ENCODE results near the gene MEG3. TPM values are rescaled to one million over a fixed set of nuclear protein-coding genes. Genes with fewer than 3 reads are reported as not detected.

Gene MEG3
- total RNA-seq, 2 donors from 2014 or later = not detected

DNA sequence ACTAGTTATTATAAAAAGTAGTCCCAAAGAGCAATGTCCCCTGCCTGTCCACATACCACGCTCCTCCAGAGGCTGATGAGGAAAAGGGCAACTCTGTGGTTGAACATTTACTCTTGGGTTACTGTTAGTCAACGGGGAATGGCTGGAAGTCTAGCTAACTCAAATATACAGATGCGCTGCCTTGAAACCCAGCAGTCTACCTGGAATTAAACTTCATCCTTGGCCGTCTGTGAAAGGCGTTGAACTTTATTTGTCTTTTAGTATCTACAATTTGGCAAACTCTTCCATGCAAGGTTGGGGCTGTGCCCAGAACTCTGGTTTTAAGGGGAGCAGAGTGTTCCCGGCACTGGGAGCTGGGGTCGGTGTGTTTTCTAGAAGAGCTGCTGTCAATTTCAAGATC, 3.9 kb upstream of the MEG3 start:
- H3K36me3 Mint-ChIP-seq = no peaks in the 10 kb centered on the region
- no peak overlapping the region for H3K27ac Mint-ChIP-seq
- ATAC-seq (no peak), DNase-seq (ENCODE audit: low spot score in 2 of 2) (no peak)
- H3K9me3 Mint-ChIP-seq = peaks cover 0 to 3% of the 10 kb centered on the region in 2 donors

DNA sequence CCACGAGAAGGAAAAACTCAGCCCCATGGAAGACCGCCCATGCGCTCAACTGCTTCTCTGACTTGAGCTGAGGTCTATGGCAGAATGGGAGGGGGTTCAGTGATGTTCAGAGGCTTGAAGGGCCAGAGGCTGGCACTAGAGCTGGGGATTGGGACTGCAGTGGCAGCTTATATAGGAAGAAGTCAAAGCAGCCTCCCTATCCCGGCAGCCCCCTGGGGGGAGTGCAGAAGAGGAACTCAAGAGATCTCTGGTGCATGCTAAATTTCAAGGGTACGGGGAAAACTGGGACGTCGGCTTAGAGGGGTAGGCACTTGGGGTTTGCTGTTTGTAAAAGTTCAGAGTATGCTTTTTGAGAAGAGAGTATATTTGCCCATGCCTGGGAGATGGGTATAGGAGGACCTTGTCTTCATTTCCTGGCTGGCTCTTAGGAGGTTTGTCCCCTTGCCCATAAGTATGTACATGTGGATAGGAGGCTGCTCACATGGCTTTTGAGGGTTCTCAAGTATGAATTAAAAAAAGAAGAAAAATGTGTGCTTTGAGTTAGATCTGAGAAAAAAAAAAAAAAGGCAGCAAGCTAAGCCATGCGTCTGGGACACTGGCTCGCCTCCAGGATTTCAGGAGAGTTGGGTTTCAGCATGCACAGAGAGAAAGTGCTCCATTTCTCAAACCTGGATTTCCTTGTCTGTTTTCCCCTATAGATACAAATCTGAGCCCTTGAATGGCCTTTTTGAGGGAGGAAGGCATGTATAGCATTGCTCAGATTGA, 3.2 kb upstream of the MEG3 start:
- no peak for DNase-seq (ENCODE audit: low spot score in 2 of 2)
- H3K36me3 Mint-ChIP-seq = peaks cover 0 to 6% of the 10 kb centered on the region in 2 donors
- ATAC-seq = no peak
- H3K27ac Mint-ChIP-seq = no peak overlapping the region
- H3K9me3 Mint-ChIP-seq = peaks cover 3 to 5% of the 10 kb centered on the region in 2 donors

DNA sequence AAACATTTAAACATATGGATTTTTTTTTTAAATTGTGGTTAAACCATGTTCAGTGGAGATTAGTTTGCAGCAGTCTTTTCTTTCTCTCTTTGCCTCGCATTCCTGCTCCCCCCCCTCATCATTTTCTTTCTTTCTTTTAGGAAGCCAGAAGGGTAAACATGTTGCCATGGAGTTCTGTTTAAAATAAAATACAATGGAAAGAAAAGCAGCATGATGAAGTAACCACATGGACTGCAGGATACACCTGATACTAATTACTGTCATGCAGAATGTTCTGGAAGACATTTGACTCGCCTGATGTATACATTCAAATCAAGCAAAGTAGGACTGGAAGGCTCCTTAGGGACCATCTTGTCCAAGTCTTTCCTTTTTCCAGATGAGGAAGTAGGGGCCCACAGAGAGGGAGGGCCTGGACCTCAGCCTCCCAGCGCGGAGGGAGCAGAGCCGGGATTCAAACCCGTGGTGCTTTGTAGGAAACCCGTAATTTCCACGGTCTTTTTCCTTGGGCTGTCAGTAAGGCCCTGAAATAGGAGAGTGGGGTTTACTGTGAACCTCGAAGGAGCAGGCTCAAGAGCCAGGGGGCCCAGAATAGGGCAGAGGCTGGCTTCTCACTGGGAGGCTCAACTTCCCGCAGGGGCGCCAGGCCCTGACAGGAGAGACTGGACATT, 2.4 kb upstream of the MEG3 start:
- Mint-ChIP-seq H3K36me3 (peaks cover 0 to 7% of the 10 kb centered on the region in 2 donors), H3K9me3 (peaks cover 3 to 6% of the 10 kb centered on the region in 2 donors), H3K27ac (no peak overlapping the region)
- no peak for ATAC-seq
- no peak for DNase-seq (ENCODE audit: low spot score in 2 of 2)

DNA sequence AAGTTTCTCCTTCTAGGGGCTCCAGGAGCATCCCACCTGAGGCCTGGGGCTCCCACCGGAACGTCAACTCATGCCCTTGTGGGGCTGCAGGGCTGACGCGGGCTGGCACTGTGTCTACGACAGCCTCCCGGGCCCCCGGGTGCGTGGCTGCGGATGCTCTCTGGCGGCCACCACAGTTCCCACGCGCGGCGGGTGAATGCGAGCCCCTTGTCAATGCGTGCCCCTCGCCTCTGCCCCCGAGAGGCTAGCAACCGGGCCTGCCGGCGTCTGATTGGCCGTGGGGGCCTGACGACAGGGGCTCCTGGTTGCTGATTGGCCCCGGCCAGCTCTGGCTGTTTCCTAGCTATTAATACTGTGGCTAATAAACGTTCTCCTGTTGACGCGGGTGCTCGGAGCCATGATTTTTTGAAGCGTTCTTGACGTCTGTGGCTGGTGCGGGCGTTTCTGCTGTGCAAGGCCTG, 1.8 kb upstream of the MEG3 start:
- no peak for ATAC-seq
- Mint-ChIP-seq H3K9me3 (peaks cover 3 to 10% of the 10 kb centered on the region in 2 donors), H3K27ac (no peak overlapping the region), H3K36me3 (peaks cover 0 to 11% of the 10 kb centered on the region in 2 donors)
- no peak for DNase-seq (ENCODE audit: low spot score in 2 of 2)

DNA sequence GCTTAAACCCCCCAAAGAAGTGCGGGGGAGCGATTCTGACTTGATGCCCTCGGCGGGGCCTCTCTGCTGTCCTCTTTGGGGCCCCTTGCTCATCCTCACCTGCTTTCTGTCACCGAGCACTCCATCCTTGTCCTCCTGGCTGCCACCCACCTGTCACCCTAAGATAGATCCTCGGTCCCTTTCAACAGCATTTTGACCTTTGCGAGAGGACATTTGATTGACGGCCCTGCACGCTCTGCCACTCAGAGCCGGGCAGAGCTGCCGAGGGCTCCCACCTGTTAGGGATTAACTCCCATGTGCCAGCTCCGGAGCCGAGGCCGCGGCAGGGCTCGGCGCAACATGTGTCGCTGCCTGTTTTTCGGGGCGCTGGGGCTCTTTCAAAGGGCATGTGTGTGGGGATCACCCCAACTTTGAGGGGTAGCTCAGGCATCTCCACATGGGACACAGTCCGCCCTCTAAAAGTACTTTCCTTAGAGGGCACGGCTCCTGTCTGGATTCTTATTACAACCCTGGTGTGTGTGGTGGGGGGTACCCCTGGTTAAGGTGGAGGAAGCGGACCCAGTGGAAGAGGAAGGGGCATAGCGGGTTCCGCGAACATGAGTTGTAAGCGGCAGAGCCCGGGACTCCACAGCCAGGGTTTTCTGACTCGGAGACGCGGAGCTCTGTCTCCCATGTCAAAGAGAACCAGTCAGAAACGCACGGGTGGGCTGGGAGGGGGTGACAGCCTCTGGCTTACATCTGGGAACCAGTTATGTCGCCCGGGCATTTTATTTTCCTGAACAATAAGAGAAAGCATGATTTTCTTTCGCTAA, 811 bp upstream of the MEG3 start:
- no peak overlapping the region for H3K27ac Mint-ChIP-seq
- H3K36me3 Mint-ChIP-seq = peaks cover 0 to 11% of the 10 kb centered on the region in 2 donors
- ATAC-seq = no peak
- DNase-seq (ENCODE audit: low spot score in 2 of 2) = no peak
- peaks cover 0 to 10% of the 10 kb centered on the region in 2 donors for H3K9me3 Mint-ChIP-seq

DNA sequence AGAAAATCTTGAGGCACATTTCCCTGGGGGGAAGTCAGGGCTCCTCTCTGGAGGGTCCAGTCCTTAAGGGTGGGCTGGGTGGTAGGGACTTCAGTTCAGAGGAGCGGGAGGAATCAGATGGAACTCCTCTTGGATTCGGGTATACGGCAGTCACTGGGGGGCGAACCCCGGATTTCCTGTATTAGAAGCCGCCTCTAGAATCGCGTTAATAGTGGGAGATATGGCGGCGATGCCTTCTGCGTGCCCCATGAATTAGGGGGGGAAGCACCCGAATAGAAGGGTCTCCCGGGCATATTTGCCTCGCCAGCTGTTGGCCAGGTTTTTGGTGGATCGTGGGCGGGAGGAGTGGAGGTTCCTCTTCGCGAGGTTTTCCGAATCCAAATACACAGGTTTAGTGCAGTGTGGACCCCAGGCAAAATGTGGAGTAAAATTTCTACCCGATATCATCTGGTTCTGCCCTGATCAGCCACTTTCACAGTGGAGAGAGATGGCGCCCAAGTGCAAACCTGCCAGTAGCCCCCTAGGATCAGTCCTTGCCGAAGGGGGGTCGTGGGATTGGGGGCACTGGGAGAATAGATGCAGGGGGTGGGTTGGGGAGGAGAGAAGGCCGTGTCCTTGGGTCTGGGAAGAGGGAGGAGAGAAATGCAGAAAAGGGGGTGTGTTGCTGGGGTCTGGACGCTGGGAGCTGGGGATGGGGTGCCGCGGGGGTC, 628 bp downstream of the MEG3 start:
- Mint-ChIP-seq H3K9me3 (peaks cover 0 to 10% of the 10 kb centered on the region in 2 donors), H3K27ac (no peak overlapping the region), H3K36me3 (peaks cover 0 to 11% of the 10 kb centered on the region in 2 donors)
- DNase-seq (ENCODE audit: low spot score in 2 of 2) (no peak), ATAC-seq (no peak)

DNA sequence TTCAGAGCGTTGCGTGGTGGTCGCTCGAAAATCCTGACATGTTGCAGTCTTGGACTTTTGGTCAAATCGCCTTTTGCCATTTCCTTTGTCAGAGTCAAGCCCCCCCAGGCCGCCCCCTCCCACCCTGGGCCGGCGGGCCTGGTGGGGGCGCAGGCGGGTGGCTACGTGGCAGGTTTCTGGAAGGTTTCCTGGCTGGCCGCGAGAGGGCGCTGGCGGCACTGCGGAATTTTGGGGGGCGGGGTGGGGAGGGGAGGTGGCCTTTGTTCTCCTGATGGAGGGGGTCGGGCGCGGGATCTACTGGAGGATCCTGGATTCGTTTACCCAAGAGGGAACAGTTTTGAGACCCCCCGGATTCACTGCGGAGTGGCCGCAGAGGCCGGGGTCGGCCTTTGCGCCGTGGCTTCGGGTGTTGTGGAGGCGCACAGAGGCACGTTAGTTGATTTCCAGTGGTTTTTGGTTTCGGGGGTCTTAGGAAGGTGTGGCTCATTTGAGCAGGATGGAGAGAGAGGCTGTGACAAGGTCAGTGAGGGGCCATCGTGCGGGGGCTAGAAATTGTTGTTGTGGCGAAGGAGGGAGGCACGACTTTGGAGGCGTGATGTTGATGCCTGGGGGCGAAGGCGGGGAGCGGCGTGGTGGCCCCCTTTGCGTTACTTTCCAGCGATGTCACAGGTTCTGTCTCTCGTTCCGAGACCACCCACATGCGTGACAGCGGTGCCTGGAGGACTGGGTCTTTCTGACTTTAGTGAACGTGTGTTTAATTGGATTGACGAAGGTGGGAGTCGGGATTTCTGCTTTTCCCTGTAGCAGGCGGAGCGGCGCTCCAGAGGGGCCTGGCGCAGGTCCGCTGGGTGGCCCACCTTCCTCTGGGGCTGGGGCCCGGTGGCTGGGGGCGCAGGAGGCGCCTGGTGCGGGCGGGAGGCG, 1.4 kb downstream of the MEG3 start:
- H3K9me3 Mint-ChIP-seq = peaks cover 0 to 10% of the 10 kb centered on the region in 2 donors
- ATAC-seq = no peak
- no peak for DNase-seq (ENCODE audit: low spot score in 2 of 2)
- peaks cover 0 to 11% of the 10 kb centered on the region in 2 donors for H3K36me3 Mint-ChIP-seq
- no peak overlapping the region for H3K27ac Mint-ChIP-seq

DNA sequence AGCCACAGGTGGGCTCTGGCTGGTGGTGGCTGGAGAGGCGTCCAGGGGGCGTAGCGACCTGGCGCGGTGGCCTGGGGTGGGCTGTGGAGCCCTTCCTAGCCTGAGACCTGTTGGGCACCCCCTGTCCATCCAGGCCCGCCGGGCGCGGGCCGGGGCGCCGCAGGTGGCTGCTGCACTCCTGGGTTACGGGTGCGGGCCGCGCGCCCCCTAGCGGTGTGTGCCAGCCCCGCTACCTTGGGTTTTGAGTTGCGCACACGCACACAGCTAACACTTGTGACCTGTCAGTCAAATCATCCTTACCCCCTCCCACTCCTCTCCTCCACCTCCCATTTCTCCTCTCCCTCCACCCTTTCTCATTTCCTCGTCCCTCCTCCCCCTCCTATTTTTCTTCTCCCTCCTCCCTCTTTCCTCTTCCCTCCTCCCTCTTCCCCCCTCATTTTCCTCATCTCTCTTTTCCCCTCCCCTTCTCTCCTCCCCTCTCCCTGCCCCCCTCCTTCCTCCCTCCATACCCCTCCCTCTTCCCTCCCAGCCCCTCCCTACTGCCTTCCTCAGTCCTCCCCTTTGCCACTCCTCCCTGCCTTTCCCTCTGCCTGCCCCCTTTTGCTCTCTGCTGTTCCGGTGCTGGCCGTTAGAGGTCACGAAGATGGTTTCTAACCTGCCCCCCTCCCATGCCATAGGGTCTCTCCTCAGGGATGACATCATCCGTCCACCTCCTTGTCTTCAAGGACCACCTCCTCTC, 2.3 kb downstream of the MEG3 start:
- Mint-ChIP-seq H3K9me3 (peaks cover 0 to 10% of the 10 kb centered on the region in 2 donors), H3K36me3 (peaks cover 0 to 11% of the 10 kb centered on the region in 2 donors), H3K27ac (no peak overlapping the region)
- ATAC-seq = no peak
- DNase-seq (ENCODE audit: low spot score in 2 of 2) = no peak

DNA sequence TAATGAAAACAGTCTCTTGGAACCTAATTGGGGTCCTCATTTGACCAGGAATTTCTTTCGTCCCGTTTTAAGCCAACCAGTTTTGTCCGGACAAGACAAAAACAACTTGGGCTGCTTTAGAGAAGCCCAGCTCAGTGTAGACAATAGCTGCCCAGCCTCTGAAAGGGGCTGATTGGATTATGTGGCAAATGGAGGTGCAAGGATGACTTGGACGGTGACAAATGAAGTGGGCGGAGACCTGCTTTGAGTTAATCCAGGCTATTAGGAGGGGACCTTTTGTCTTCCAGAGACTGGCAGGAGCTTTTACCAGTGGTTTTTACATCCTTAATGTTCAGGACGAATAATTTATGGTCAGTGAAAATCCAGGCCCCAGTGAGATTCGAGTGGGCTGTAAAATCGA, 4.8 kb downstream of the MEG3 start:
- DNase-seq (ENCODE audit: low spot score in 2 of 2) (no peak), ATAC-seq (no peak)
- Mint-ChIP-seq H3K36me3 (peaks cover 0 to 11% of the 10 kb centered on the region in 2 donors), H3K9me3 (peaks cover 0 to 10% of the 10 kb centered on the region in 2 donors), H3K27ac (no peak overlapping the region)

DNA sequence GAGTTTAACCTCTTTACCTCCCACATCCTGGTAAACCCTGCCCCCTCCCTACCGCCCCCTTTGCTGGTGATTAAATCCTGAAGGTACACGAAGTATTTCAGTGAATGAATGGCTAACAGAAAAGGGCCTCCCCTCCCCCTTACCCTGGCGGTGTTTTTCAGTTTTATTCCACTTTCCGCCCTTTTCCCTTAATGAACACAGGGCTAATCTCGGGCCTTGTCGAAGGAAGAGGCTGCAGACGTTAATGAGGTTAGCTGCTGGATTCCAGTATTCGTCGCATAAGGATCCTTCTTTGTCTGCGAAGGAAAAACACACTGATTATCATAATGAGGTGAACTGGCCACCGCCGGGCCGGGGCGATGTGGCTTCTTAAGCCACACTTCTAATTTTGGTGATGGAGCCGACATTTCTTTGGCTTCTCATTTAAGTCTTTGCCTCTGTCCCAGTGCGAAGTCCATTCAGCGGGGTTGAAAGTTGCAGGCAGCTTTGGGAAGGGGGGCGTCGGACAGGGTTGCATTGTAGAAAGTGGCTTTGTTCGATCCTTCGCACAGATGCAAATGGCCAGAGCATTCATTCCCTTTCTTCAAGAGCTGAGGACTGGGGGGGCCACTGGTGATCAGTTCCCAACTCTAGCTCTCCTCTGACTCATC, 6.5 kb downstream of the MEG3 start:
- Mint-ChIP-seq H3K9me3 (peaks cover 0 to 7% of the 10 kb centered on the region in 2 donors), H3K27ac (no peak overlapping the region), H3K36me3 (peaks cover 0 to 7% of the 10 kb centered on the region in 2 donors)
- DNase-seq (ENCODE audit: low spot score in 2 of 2) = no peak
- no peak for ATAC-seq

DNA sequence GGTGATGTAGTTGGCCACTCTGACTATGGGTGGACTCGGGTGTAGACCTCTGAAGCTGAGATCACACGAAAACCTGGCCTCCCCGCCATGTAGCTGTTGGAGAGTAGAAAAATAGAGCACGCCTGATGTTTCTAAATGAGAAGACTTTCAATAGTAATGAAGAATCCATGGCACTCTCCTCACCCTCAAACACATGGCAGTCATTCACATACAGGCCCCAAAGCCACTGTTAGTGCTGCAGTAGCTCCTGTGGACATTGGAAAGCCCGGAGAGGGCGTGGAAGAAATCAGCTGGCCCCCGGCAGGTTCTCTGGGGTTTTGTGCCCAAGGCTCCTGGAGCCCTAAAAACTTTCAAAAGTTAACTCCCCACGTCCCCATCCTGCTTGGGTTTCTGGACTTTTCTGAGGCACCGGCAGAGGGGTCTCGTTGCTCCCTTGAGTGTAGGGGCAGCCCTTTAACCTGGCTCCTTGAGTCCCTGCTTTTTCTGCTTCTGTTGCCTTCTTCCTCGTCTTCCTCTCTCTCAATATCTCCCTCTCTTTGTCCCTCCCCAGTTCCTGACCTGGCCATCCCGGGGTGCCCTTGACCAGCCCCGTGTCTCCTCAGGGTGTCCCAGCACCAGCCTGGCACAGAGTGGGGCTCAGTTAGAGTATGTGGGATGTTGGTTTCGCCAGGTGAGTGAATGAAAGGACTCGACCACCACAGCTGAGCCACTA, 8.3 kb downstream of the MEG3 start:
- no peak overlapping the region for H3K27ac Mint-ChIP-seq
- H3K36me3 Mint-ChIP-seq = no peaks in the 10 kb centered on the region
- DNase-seq (ENCODE audit: low spot score in 2 of 2) (no peak), ATAC-seq (no peak)
- H3K9me3 Mint-ChIP-seq = no peaks in the 10 kb centered on the region

DNA sequence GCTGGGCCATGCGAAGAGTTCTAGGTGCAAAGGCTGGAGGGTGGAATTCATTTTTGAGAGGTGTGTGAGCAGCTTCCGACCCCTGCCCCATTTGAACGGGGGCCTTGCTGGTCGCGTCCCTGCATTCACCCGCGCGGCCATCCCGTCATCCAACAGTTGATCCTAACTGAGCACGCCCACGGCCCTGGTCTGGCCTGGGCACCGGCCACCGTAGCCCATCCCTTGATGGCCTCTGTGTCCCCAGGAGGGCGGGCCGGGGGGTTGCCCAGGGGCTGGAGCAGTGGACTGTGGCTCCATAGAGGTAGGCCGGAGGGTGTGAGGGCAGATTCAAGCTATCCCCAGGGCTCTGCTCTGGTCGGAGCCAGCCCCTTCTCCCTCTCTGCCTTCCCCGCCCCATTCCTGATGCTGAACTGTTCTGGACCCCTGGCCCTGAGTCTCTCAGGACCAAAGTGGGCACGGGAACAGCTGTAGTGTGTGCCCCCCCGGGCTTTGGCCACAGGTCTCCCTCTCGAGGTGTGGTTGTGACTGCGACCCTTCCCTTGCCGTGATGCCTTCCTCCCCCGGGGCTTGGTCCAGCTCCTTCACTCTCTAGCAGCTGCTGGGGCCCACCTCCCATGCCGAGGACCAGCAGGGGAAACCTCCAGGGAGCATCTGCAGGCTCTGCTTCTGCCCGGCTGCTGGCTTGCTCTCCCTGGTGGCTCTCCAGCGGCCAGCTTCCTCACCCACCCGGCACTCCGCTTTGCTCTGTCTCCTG, 9.1 kb downstream of the MEG3 start:
- no peaks in the 10 kb centered on the region for H3K9me3 Mint-ChIP-seq
- no peak for ATAC-seq
- no peaks in the 10 kb centered on the region for H3K36me3 Mint-ChIP-seq
- DNase-seq (ENCODE audit: low spot score in 2 of 2) = no peak
- no peak overlapping the region for H3K27ac Mint-ChIP-seq

DNA sequence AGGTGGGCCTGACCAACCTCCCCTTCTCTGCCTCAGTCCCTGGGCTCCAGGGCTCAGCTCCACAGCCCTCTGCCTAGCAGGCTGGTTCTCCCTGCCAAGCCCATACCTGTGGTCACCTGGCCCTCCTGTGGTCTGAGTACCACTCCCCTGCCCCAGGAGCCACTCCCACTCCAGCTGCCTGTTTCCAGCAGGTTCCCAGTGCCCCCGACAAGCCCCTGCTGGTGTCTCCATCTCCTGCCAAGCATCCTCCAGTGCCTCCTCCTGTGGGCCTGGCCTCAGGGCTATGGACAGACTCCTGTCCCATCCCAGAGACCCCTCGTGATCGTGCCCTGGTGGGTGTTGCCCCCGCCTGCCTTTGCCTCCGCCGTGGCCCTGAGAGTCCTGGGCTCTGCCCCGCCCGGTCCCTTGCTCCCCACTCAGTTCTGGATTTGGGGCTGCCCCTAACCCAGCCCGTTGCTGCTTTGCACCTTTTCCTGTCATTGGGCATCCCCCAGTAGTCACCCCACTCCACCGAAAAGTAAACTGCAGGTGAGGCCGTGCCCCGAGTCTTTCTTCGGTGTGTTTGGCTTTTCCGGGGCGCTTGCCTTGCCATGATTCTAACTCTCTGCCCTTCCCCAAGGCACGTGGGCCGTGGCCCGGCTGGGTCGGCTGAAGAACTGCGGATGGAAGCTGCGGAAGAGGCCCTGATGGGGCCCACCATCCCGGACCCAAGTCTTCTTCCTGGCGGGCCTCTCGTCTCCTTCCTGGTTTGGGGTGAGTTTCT, 9.8 kb downstream of the MEG3 start:
- Mint-ChIP-seq H3K9me3 (no peaks in the 10 kb centered on the region), H3K27ac (no peak overlapping the region), H3K36me3 (no peaks in the 10 kb centered on the region)
- ATAC-seq (no peak), DNase-seq (ENCODE audit: low spot score in 2 of 2) (no peak)

Data from activated naive CD4-positive, alpha-beta T cell treated with anti-CD3 and anti-CD28 coated beads, Interleukin-2, amount 50 U/mL, for 72 hours (primary cell).